GM12892 (cell line): Measurements from ENCODE around the gene CD99.
"Not testable (repeated sequence)": the region's sequence is repeated elsewhere in the genome, so short reads cannot be mapped to it uniquely, and the experiment has no call there.

Source experiments
- POLR2A ChIP-seq: IDR thresholded peaks from 2 replicates; pipeline ENCODE4 v1.6.1; 2011; ENCODE audit warnings: low read depth, low read length, control low read depth
- POLR2AphosphoS5 ChIP-seq: IDR thresholded peaks from 2 replicates; pipeline ENCODE4 v1.6.1; 2011; ENCODE audit warnings: low read depth, low read length, control low read depth
- TAF1 ChIP-seq: IDR thresholded peaks from 2 replicates; pipeline ENCODE4 v1.6.1; 2011; ENCODE audit warnings: low read depth, mild to moderate bottlenecking, control low read depth, low read length, borderline replicate concordance

- TF ChIP-seq POLR2A, TAF1, POLR2AphosphoS5: not testable (repeated sequence)
Measured at GRCh38 chrX:2751874-2752300, 60.8 kb downstream of the CD99 start, which contains the start of gene XG.
